8988T (cell line): ENCODE measurements around the gene L2HGDH.

ENCODE experiments used
- DNase-seq: peaks from one replicate; pipeline ENCODE4 v3.0.0; 2011

Gene L2HGDH

GRCh38 chr14:50270932-50271331 is 41.1 kb downstream of the L2HGDH start:
- DNase-seq: no peak

- no peak for DNase-seq
These were observed 47.0 kb downstream of the L2HGDH start for GRCh38 chr14:50265029-50265428.

- DNase-seq: no peak
These were observed 48.7 kb downstream of the L2HGDH start for GRCh38 chr14:50263321-50263720.

- no peak for DNase-seq
These were observed 49.2 kb downstream of the L2HGDH start for GRCh38 chr14:50262865-50263264.

DNA sequence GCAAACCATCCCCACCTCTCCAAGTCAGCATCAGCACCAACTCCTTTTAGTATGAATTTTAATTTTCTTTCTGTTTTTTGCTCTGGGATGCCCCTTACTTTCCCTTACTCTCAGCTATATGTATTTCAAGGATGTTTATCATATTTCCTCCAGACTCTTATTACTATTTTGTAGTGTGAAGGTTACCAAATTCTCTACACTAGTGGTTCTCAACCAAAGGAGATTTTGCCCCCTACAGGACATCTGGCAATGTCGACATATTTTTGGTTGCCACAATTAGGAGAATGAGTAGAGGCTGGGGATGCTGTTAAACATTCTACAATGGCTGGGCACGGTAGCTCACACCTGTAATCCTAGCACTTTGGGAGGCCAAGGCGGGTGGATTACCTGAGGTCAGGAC is 51.5 kb downstream of the L2HGDH start:
- peak; percentile 13 for DNase-seq

DNA sequence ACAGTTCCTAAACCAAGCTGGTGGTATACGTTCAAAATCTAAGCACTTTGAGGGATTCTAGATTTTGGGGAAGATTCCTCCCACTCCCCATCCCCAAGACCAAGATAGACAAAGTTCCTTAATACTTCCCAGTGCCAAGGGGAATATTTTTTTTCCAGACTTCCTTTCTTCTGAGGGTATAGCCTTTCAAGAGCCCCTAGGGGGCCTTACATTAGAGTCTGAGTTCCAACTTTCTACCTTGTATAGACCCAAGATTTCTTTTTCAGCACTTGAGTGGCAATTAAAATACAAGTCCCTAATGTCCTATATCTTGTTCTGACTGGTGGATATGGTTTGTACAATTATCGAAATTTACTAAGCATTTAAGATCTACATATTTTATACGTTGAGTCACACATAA is 52.0 kb downstream of the L2HGDH start:
- no peak for DNase-seq

DNA sequence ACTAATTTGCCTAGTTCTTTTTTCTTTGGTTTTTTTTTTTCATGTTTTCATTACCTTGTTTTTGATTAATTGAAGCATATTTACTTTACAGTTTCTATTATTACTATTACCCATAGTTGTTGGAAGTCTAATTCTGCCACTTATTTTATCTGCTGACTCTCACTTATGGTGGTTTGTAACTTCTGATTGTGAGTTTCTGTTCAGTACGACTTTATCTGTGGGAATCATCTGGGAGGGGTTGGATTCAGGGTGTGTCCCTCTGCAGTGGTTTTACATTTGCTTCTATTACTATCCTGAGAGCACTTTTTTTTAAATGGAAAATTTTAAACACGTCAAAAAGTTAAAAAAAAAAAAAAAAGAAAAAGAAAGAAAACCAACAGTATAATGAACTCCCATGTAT is 54.3 kb downstream of the L2HGDH start:
- no peak for DNase-seq

- DNase-seq: no peak
These were observed 57.8 kb downstream of the L2HGDH start for GRCh38 chr14:50254248-50254647.

- DNase-seq: no peak
These were observed 62.8 kb downstream of the L2HGDH start for GRCh38 chr14:50249136-50249775.

DNA sequence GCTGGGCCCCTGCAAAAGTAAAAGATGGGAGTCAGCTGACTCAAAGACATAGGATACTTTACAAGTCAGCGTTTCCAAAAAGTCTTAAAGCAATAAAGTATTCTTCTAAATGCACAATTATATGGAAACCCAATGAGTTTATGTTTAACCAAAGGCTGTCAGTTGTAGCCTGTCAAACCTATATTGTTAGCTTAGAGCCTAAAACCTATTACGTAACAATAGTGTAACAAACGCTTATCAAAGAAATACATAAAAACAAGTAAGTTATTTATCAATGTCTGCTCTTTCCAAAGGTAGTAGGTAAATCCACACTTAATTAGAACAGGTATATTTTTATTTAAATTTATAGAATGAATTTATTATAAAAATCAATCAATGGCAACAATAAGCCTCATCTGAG is 64.8 kb downstream of the L2HGDH start:
- DNase-seq: no peak

GRCh38 chr14:50242566-50243310 is 69.3 kb downstream of the L2HGDH start:
- no peak for DNase-seq

GRCh38 chr14:50242096-50242495 is 69.9 kb downstream of the L2HGDH start:
- no peak for DNase-seq

GRCh38 chr14:50237427-50237826 is 74.6 kb downstream of the L2HGDH start:
- DNase-seq: no peak

DNA sequence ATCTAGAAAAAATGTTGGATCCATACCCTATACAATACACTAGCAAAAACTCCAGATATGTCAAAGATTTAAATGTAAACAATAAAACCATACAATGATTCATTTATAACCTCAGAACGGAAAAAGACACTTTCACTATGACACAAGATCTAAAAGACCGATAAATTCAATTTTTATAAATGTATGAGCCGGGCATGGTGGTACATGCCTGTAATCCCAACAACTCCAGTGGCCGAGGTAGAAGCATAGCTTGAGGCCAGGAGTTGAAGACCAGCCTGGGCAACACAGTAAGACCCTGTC is 78.1 kb downstream of the L2HGDH start:
- DNase-seq: no peak

GRCh38 chr14:50233166-50233950 is 78.7 kb downstream of the L2HGDH start:
- DNase-seq: no peak

- DNase-seq: no peak
These were observed 79.8 kb downstream of the L2HGDH start for GRCh38 chr14:50232276-50232642.

DNA sequence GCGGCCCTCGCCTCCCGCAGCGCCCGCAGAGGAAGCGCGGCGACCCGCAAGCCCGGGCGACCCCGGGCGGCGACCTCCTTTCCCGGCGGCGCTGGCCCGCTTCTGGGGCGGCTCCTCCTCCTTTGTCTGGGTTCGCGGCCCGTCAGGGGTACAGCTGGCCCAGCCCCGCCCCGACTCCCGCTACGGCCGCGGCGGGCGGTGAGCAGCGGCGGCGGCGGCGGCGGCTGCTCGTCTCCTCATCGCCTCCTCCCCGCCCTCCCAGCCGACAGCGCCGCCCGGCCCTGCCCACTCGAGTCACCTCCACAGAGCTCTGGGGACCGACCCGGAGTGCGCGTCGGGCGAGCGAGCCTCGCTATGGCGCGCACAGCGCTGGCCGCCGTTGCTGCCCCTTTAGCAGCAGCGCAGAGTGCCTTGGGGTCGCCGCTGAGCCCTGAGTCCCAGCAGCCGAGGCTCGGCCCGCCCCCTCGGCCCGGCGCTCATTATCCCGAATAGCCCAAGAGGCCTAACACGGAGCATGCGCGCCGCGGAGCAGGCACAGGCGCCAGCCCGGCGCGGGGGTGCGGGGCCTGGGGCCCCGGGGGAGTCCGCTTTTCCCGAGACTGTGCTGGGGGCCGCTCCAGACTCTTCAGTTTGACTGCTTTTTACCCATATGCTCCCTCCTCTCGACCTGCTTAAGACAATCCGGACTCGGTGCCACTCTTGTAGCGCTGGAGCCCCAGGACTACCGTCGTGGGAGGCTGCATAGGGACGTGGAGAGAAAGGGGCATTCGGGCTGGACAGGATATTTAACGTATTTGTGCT is 80.4 kb downstream of the L2HGDH start, which contains the start of gene SOS2:
SOS2 (minus strand) TSS at position 104 of the 801 bp plus-strand sequence. CDS start 295 bp downstream, outside the sequence.
- peak; percentile 72 for DNase-seq

DNA sequence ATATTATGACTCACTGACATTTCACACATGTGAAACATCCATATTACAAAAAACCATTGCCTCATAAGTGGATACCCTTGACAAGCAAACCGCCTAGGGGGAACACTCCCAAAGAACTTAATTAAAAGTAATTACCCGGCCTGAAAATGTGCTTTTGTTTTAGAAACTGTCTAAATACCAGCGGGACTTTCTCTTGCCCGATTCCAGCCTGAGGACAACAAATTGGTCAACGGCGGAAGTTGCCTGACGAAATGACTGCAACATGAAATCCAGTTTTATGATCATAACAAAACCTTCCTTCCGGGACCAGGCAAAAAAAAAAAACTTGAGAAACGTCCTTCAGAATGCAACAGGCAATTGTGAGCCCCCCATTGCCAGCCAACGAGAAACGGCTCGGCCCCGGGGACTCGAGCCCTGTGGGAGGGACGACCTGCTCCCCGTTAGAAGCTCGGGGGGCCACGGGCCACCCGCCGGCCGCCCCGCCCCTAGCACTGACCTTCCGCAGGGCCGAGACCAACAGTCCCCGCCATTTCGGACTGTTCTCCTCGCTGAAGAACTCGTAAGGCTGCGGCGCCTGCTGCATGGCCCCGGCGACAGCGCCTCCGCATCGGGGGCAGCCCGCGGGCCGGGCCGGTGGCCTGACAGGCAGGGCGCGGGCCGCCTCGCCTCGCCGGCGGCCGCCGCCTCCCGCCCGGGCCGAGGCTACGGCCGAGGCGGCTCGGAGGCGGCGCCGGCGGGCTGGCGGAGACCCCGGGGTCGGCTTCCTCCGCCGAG is 81.1 kb downstream of the L2HGDH start:
- peak; percentile 16 for DNase-seq

DNA sequence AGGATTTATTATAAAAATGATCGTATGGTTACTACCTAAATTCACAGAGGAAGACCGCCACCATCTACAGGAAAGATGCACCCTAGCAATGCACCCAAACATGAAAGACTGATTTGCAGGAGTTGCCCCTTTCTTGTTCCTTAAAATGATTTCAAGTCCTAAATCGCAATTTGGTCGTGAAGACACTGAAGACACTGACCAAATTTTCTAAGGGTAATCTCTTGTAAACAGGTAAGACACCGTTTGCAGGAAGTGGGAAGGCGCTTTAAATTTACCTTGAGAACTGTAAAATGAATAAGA is 81.7 kb downstream of the L2HGDH start:
- DNase-seq: no peak

- no peak for DNase-seq
These were observed 82.3 kb downstream of the L2HGDH start for GRCh38 chr14:50229681-50230080.

DNA sequence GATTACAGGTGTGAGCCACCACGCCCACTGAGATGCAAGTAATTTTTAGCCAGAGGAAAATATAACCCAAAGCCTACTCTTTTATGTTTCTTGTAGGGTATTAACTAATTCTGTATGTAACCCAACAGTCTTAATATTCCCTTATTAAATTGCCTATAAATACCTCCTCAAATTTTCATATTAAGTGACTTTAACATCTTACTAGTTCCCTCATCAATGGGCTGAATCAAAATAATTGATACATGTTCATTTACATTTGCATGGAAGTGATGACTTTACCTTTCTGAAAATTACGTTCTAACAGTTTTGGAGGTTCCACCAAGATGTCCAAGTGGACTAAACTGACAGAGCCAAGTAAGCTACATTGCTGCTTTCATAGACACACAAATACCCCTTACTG is 83.7 kb downstream of the L2HGDH start:
- DNase-seq: no peak

- no peak for DNase-seq
These were observed 86.1 kb downstream of the L2HGDH start for GRCh38 chr14:50225974-50226297.
